Hepatocyte (in vitro differentiated cells): ENCODE data around the gene PGR. TPM values are rescaled to one million over a fixed set of nuclear protein-coding genes. Genes with fewer than 3 reads are reported as not detected.
"Not testable (repeated sequence)": the region's sequence is repeated elsewhere in the genome, so short reads cannot be mapped to it uniquely, and the experiment has no call there.

Experiments used
- DNase-seq: peaks from one replicate; pipeline ENCODE4 v3.0.0-alpha.2; 2016; ENCODE audit warnings: low spot score
- H2AFZ ChIP-seq: fragments of 200-600 bp; sonication (generic); 2 replicates; pipeline ENCODE4 v1.6.0; 2016; ENCODE audit warnings: antibody characterized with exemption, mild to moderate bottlenecking
- H3K27ac ChIP-seq: fragments of 200-600 bp; sonication (generic); 2 replicates; pipeline ENCODE4 v1.5.1; 2016; ENCODE audit warnings: mild to moderate bottlenecking
- H3K27me3 ChIP-seq: fragments of 200-600 bp; sonication (generic); 2 replicates; pipeline ENCODE4 v1.6.1; 2016
- H3K36me3 ChIP-seq: fragments of 200-600 bp; sonication (generic); replicated peaks from 2 replicates; pipeline ENCODE4 v1.5.1; 2016; ENCODE audit warnings: low read depth; ENCODE audit not compliant: insufficient read depth
- H3K4me1 ChIP-seq: fragments of 200-600 bp; sonication (generic); 2 replicates; pipeline ENCODE4 v1.5.1; 2016; ENCODE audit warnings: mild to moderate bottlenecking, moderate library complexity; ENCODE audit not compliant: insufficient read depth
- H3K4me2 ChIP-seq: fragments of 200-600 bp; sonication (generic); 2 replicates; pipeline ENCODE4 v1.6.0; 2016
- H3K4me3 ChIP-seq: fragments of 200-600 bp; sonication (generic); 2 replicates; pipeline ENCODE4 v1.5.1; 2016; ENCODE audit warnings: mild to moderate bottlenecking
- H3K79me2 ChIP-seq: fragments of 200-600 bp; sonication (generic); 2 replicates; pipeline ENCODE4 v1.6.0; 2017; ENCODE audit warnings: mild to moderate bottlenecking
- H3K9me2 ChIP-seq: fragments of 200-600 bp; sonication (generic); replicated peaks from 2 replicates; pipeline ENCODE4 v1.6.0; 2017; ENCODE audit warnings: mild to moderate bottlenecking; ENCODE audit not compliant: insufficient read depth
- H3K9me3 ChIP-seq: fragments of 200-600 bp; sonication (generic); 2 replicates; pipeline ENCODE4 v1.5.1; 2016; ENCODE audit warnings: low read depth, mild to moderate bottlenecking
- H4K20me1 ChIP-seq: fragments of 200-600 bp; sonication (generic); 2 replicates; pipeline ENCODE4 v1.6.0; 2016; ENCODE audit warnings: mild to moderate bottlenecking; ENCODE audit not compliant: insufficient read depth, poor library complexity, severe bottlenecking
- CTCF ChIP-seq: fragments of 200-600 bp; sonication (generic); IDR thresholded peaks from 2 replicates; pipeline ENCODE4 v1.5.1; 2016; ENCODE audit warnings: antibody characterized with exemption, mild to moderate bottlenecking; ENCODE audit not compliant: poor library complexity
- EZH2 ChIP-seq: fragments of 200-600 bp; sonication (generic); IDR thresholded peaks from 2 replicates; pipeline ENCODE4 v1.6.1; 2016; ENCODE audit warnings: antibody characterized with exemption, mild to moderate bottlenecking, borderline replicate concordance
- EZH2phosphoT487 ChIP-seq: fragments of 200-600 bp; sonication (generic); IDR thresholded peaks from one replicate; pipeline ENCODE4 v1.6.1; 2018; ENCODE audit warnings: antibody characterized with exemption, mild to moderate bottlenecking, low read depth, moderate library complexity; ENCODE audit not compliant: unreplicated experiment, severe bottlenecking
- WGBS: methylation state at CpG from one replicate; pipeline ENCODE4 v1.1.6; 2016; ENCODE audit warnings: low lambda C conversion rate; ENCODE audit errors: missing lambda C conversion rate; 5-methylcytosine and 5-hydroxymethylcytosine counted together
- polyA plus RNA-seq: library from polyadenylated mRNA; unstranded; fragments of >200 nt; fragmentation: Nextera tagmentation; extraction: Ambion mirVana; gene quantifications from 2 replicates; pipeline ENCODE4 v1.2.1, GENCODE V29; 2016
- total RNA-seq: library from RNA; depleted of rRNA; stranded (reverse); fragments of >200 nt; gene quantifications from 2 replicates; pipeline ENCODE4 v1.2.3, GENCODE V29; 2014

The PGR gene
- total and polyA plus RNA-seq, 2 experiments from 2014 or later = 0.39 to 0.50 TPM

GRCh38 chr11:101022256-101022655, 107.4 kb downstream of the PGR start:
- Histone ChIP-seq H4K20me1 (no peaks in the 10 kb centered on the region), H3K4me1 (no peaks in the 10 kb centered on the region), H3K9me2 (no peaks in the 10 kb centered on the region), H3K27ac (no peak overlapping the region), H3K79me2 (no peaks in the 10 kb centered on the region), H3K9me3 (no peaks in the 10 kb centered on the region), H3K27me3 (no peaks in the 10 kb centered on the region), H3K4me3 (no peak overlapping the region), H3K36me3 (no peaks in the 10 kb centered on the region), H2AFZ (no peak overlapping the region), H3K4me2 (no peak overlapping the region)
- no peak for DNase-seq
- no peak for TF ChIP-seq CTCF
- TF ChIP-seq EZH2 = no peak
- TF ChIP-seq EZH2phosphoT487 = no peak

GRCh38 chr11:101019870-101020269, 109.7 kb downstream of the PGR start:
- WGBS = 90% methylated on average over 1 of the region's 1 CpG
- Histone ChIP-seq H3K79me2 (no peaks in the 10 kb centered on the region), H3K4me3 (no peak overlapping the region), H3K9me3 (no peaks in the 10 kb centered on the region), H3K36me3 (no peaks in the 10 kb centered on the region), H2AFZ (no peak overlapping the region), H3K4me1 (no peaks in the 10 kb centered on the region), H3K27ac (no peak overlapping the region), H3K27me3 (no peaks in the 10 kb centered on the region), H3K9me2 (no peaks in the 10 kb centered on the region), H4K20me1 (no peaks in the 10 kb centered on the region), H3K4me2 (no peak overlapping the region)
- TF ChIP-seq EZH2 (no peak), CTCF (no peak), EZH2phosphoT487 (no peak)
- DNase-seq = no peak

- DNase-seq = no peak
- TF ChIP-seq EZH2 (no peak), EZH2phosphoT487 (no peak), CTCF (no peak)
- Histone ChIP-seq H4K20me1 (no peaks in the 10 kb centered on the region), H3K9me3 (no peaks in the 10 kb centered on the region), H3K79me2 (no peaks in the 10 kb centered on the region), H3K4me2 (no peak overlapping the region), H3K27me3 (no peaks in the 10 kb centered on the region), H3K4me3 (no peak overlapping the region), H2AFZ (no peak overlapping the region), H3K9me2 (no peaks in the 10 kb centered on the region), H3K27ac (no peak overlapping the region), H3K4me1 (no peaks in the 10 kb centered on the region), H3K36me3 (no peaks in the 10 kb centered on the region)
Measured at GRCh38 chr11:101014600-101015285, 114.9 kb downstream of the PGR start.

GRCh38 chr11:101013702-101014101, 115.9 kb downstream of the PGR start:
- not testable (repeated sequence) for H3K36me3 ChIP-seq, H3K4me2 ChIP-seq, H3K4me3 ChIP-seq, H4K20me1 ChIP-seq, H3K9me3 ChIP-seq, H3K27me3 ChIP-seq, H3K27ac ChIP-seq, H3K4me1 ChIP-seq, DNase-seq, H3K79me2 ChIP-seq, H2AFZ ChIP-seq, H3K9me2 ChIP-seq
